Smooth muscle cell (in vitro differentiated cells): ENCODE measurements around the gene ANKRD13A. TPM values are rescaled to one million over a fixed set of nuclear protein-coding genes. Genes with fewer than 3 reads are reported as not detected.

Source experiments
- DNase-seq: peaks from one replicate; lab custom pipeline; 2025; ENCODE audit not compliant: unreplicated experiment; lab: John Stamatoyannopoulos, UW
- H2AFZ ChIP-seq: fragments of 200-600 bp; sonication (generic); 2 replicates; pipeline ENCODE4 v1.6.0; 2016; ENCODE audit warnings: antibody characterized with exemption, low read depth, mild to moderate bottlenecking
- H3F3A ChIP-seq: fragments of 200-600 bp; sonication (generic); 2 replicates; pipeline ENCODE4 v1.6.0; 2017; ENCODE audit warnings: antibody characterized with exemption, low read depth
- H3K27ac ChIP-seq: fragments of 200-600 bp; sonication (generic); 2 replicates; pipeline ENCODE4 v1.5.1; 2016; ENCODE audit warnings: low read depth, mild to moderate bottlenecking
- H3K27me3 ChIP-seq: fragments of 200-600 bp; sonication (generic); 2 replicates; pipeline ENCODE4 v1.6.1; 2016; ENCODE audit warnings: low read depth, mild to moderate bottlenecking
- H3K36me3 ChIP-seq: fragments of 200-600 bp; sonication (generic); 2 replicates; pipeline ENCODE4 v1.5.1; 2016; ENCODE audit warnings: low read depth
- H3K4me1 ChIP-seq: fragments of 200-600 bp; sonication (generic); 2 replicates; pipeline ENCODE4 v1.5.1; 2016; ENCODE audit warnings: low read depth
- H3K4me2 ChIP-seq: fragments of 200-600 bp; sonication (generic); 2 replicates; pipeline ENCODE4 v1.6.0; 2016; ENCODE audit warnings: mild to moderate bottlenecking
- H3K4me3 ChIP-seq: fragments of 200-600 bp; sonication (generic); 2 replicates; pipeline ENCODE4 v1.5.1; 2016; ENCODE audit warnings: mild to moderate bottlenecking
- H3K79me2 ChIP-seq: fragments of 200-600 bp; sonication (generic); 2 replicates; pipeline ENCODE4 v1.6.0; 2016; ENCODE audit warnings: low read depth, mild to moderate bottlenecking
- H3K9ac ChIP-seq: fragments of 200-600 bp; sonication (generic); 2 replicates; pipeline ENCODE4 v1.6.0; 2016; ENCODE audit warnings: low read depth
- H3K9me3 ChIP-seq: fragments of 200-600 bp; sonication (generic); replicated peaks from 2 replicates; pipeline ENCODE4 v1.5.1; 2016; ENCODE audit warnings: low read depth
- H4K20me1 ChIP-seq: fragments of 200-600 bp; sonication (generic); 2 replicates; pipeline ENCODE4 v1.6.0; 2016; ENCODE audit warnings: low read depth
- CTCF ChIP-seq: fragments of 200-600 bp; sonication (generic); IDR thresholded peaks from 2 replicates; pipeline ENCODE4 v1.5.1; 2017; ENCODE audit warnings: borderline replicate concordance, mild to moderate bottlenecking, antibody characterized with exemption; ENCODE audit not compliant: insufficient read depth, poor library complexity, severe bottlenecking
- whole genome bisulfite sequencing: methylation state at CpG from one replicate; pipeline ENCODE4 v1.1.7; 2016; ENCODE audit warnings: low lambda C conversion rate; 5-methylcytosine and 5-hydroxymethylcytosine counted together
- polyA plus RNA-seq: library from polyadenylated mRNA; unstranded; fragments of >200 nt; fragmentation: Nextera tagmentation; extraction: Ambion mirVana; gene quantifications from 2 replicates; pipeline ENCODE4 v1.2.1, GENCODE V29; 2016
- total RNA-seq: library from RNA; depleted of rRNA; stranded (reverse); fragments of >200 nt; gene quantifications from 2 replicates; pipeline ENCODE4 v1.2.3, GENCODE V29; 2014

ANKRD13A gene
- total and polyA plus RNA-seq, 2 experiments from 2014 or later = 11.6 to 31.1 TPM

- Histone ChIP-seq H3K4me1 (no peaks in the 10 kb centered on the region), H3K79me2 (no peaks in the 10 kb centered on the region), H3K36me3 (no peaks in the 10 kb centered on the region), H3K9me3 (no peaks in the 10 kb centered on the region), H4K20me1 (no peaks in the 10 kb centered on the region), H3F3A (no peaks in the 10 kb centered on the region), H3K27ac (no peak overlapping the region), H3K4me3 (no peak overlapping the region), H3K9ac (no peak overlapping the region), H2AFZ (no peak overlapping the region), H3K4me2 (no peak overlapping the region), H3K27me3 (no peaks in the 10 kb centered on the region)
- DNase-seq = no peak
- 100% methylated on average over 1 of the region's 1 CpG for WGBS
- TF ChIP-seq CTCF = no peak
Observed at GRCh38 chr12:109963330-109963729, 35.9 kb upstream of the ANKRD13A start.

GRCh38 chr12:109963743-109964429 is 35.3 kb upstream of the ANKRD13A start:
- Histone ChIP-seq H3K27ac (no peak overlapping the region), H3K4me3 (no peak overlapping the region), H4K20me1 (no peaks in the 10 kb centered on the region), H3K36me3 (no peaks in the 10 kb centered on the region), H3F3A (no peaks in the 10 kb centered on the region), H2AFZ (no peak overlapping the region), H3K27me3 (no peaks in the 10 kb centered on the region), H3K9ac (no peak overlapping the region), H3K4me2 (no peak overlapping the region), H3K79me2 (no peaks in the 10 kb centered on the region), H3K4me1 (no peaks in the 10 kb centered on the region), H3K9me3 (no peaks in the 10 kb centered on the region)
- DNase-seq = no peak
- WGBS = 77% methylated on average over 4 of the region's 4 CpGs
- TF ChIP-seq CTCF = no peak

GRCh38 chr12:109966546-109966945 is 32.7 kb upstream of the ANKRD13A start:
- H3K4me3 ChIP-seq = no peak overlapping the region
- no peaks in the 10 kb centered on the region for H3K27me3 ChIP-seq
- no peak for TF ChIP-seq CTCF
- no peaks in the 10 kb centered on the region for H3K79me2 ChIP-seq
- no peak overlapping the region for H3K27ac ChIP-seq
- DNase-seq = no peak
- H3K9ac ChIP-seq = no peak overlapping the region
- no peak overlapping the region for H3K4me2 ChIP-seq
- WGBS = 96% methylated on average over 4 of the region's 4 CpGs
- peaks cover 5% of the 10 kb centered on the region for H3K36me3 ChIP-seq
- H2AFZ ChIP-seq = no peak overlapping the region
- no peaks in the 10 kb centered on the region for H3K4me1 ChIP-seq
- H4K20me1 ChIP-seq = no peaks in the 10 kb centered on the region
- H3K9me3 ChIP-seq = no peaks in the 10 kb centered on the region
- no peaks in the 10 kb centered on the region for H3F3A ChIP-seq
